HG03439 (cell line): ENCODE measurements around the gene KCNJ15.

ENCODE experiments used
- ATAC-seq: cut with Tn5 transposase; IDR thresholded peaks from one replicate; pipeline ENCODE4 v1.9.1; 2021; ENCODE audit warnings: mild to moderate bottlenecking, moderate library complexity; ENCODE audit not compliant: unreplicated experiment

Gene KCNJ15

DNA sequence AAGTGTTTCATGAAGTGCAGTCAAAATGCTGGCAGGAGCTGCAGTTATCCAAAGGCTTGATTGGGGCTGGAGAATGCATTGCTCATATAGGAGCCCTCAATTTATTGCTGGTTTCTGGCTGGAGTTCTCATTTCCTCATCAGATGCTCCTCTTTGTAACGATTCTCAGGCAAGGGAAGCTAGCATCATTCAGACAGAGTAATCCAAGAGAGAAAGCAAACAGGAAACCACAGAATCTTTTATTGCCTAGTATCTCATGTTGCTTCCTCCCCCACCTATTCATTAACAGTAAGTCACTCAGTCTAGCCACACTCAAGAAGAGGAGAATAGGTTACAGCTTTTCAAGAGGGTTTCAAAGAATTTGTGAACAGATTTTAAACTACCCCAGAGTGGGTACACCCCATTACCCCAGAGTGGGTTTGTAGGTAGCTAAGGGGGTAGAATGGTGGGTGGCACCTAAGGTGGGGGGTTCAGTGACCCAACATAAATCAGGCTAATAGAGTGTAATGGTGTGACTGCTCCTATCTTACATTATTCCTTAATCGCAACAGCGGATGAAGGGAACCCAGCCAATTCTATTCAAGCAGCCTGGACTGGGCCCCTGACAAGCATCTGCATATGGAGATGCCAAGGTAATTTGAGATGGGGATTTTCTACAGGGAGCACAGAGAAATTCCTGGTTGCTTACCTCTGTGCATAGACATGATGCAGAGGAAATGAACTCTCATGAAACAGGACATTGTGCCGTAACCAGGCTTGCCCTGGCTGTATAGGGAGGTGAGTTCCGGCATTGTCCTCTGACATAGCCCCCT, 67.1 kb downstream of the KCNJ15 start:
- no peak for ATAC-seq

GRCh38 chr21:38325216-38325615, 68.4 kb downstream of the KCNJ15 start:
- no peak for ATAC-seq

- no peak for ATAC-seq
Observed at GRCh38 chr21:38325731-38326420, 69.1 kb downstream of the KCNJ15 start.

DNA sequence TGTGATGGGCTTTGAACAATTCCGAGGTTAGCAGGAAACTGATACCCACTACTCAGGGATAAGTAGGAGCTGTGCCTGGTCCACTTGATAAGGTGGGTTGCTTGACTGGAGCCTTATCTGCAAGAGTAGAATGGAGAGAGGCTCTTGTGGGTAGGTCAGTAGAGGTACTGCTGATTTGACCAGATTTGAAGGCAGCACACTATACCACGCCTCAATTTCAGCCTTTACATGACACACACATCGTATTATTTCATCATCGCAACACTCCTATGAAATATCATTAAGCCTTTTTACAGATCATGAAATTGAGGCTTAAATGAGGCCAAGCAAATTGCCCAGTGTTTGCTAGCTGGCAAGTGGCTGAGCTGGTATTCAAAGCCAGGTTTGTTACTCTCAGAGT, 69.6 kb downstream of the KCNJ15 start:
- no peak for ATAC-seq

GRCh38 chr21:38326899-38327298, 70.1 kb downstream of the KCNJ15 start:
- ATAC-seq, result no peak

GRCh38 chr21:38327984-38328383, 71.2 kb downstream of the KCNJ15 start:
- ATAC-seq, result no peak

- no peak for ATAC-seq
Observed at GRCh38 chr21:38329162-38329561, 72.4 kb downstream of the KCNJ15 start.

- no peak for ATAC-seq
Observed at GRCh38 chr21:38330666-38331065, 73.9 kb downstream of the KCNJ15 start.

- no peak for ATAC-seq
Observed at GRCh38 chr21:38333301-38334272, 76.8 kb downstream of the KCNJ15 start.

DNA sequence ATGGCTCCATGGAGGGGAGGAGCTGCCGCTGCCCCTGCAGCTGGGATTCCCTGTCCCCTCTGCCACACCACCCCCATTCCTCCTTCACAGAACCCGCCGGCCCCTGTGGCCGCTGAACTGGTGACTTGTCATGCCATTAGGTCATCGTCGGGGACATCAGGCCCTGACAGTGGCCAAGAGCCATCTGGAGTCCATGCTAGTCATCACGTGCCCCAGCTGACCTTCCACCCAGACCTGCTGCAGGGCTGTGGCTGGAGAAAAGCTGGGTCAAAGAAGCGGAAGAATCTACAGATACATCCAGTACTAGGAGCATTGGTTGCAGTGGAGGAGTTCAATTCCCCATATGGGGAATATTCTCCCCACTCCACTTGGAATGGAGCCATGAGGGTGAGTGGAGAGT, 78.1 kb downstream of the KCNJ15 start:
- ATAC-seq, result no peak

GRCh38 chr21:38337793-38338192, 81.0 kb downstream of the KCNJ15 start:
- ATAC-seq, result no peak

GRCh38 chr21:38340131-38340530, 83.3 kb downstream of the KCNJ15 start:
- ATAC-seq, result no peak

GRCh38 chr21:38341546-38342012, 84.8 kb downstream of the KCNJ15 start:
- no peak for ATAC-seq

DNA sequence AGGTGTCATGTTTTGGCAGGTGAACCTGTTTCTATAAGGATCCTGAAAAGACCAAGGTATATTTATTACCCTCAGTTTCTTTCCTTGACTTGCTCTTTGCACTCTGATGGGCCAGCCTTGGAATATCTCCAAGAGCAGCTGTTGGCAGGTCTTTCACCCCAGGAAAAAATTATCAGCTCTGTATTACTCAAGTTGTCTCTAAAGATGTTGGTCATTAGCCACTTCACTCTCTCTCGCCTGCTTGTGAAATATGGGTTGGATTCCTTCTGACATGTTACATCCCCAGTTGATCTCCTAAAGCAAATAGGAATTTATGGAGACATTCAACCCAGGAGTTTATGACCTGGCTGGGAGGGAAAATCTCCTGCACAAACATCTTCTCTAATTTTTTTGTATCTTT, 85.9 kb downstream of the KCNJ15 start:
- no peak for ATAC-seq

- ATAC-seq, result no peak
Observed at GRCh38 chr21:38343691-38344090, 86.9 kb downstream of the KCNJ15 start.

DNA sequence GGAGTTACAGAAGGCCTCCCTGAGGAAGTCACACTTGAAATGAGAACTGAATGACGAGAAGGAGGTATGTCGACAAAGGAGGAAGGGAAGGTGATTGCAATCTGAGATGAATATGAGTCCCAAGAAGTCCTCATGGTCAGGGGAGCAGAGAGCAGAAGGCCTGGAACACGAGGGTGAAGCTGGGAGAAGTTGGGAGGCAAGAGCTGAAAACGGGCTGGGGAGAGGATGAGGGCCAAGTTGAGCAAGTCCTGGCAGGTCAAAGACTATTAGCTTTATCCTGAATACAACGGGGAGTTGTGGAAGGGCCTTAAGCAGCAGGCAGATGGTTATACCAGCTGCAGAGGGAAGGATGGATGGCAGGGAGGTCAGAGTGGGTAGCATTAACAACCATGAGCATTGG, 89.5 kb downstream of the KCNJ15 start:
- no peak for ATAC-seq

DNA sequence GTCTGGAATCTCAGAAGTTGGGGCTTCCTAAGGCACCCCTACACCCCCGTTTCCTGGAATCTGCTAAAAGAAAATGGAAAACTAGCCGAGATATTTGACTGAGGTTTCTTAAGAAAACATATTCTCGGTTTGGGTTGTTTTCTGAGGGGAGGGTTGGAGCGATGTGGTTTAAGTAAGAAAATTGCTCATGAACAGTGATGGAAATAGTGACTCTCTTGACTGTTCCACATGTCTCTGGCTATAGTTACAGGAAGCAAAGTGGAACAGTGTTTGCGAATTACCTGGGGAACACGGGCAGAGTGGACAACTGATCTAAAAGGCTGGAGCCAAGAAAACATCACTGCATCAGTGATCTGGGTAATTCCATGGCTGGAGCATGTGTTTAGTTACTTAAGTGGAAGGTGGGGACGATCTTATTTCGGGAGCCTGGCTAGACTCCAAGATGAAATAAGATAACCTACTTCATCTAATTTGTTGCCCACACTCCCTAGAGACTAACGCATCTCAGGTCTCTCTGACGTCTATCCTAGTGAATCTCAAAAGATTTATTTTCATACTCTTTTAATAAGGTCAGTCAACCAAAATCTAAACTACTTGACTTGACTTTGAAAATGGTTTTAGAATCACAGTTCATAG, 92.4 kb downstream of the KCNJ15 start:
- ATAC-seq, result no peak

- ATAC-seq, result no peak
Observed at GRCh38 chr21:38349977-38350376, 93.2 kb downstream of the KCNJ15 start.

DNA sequence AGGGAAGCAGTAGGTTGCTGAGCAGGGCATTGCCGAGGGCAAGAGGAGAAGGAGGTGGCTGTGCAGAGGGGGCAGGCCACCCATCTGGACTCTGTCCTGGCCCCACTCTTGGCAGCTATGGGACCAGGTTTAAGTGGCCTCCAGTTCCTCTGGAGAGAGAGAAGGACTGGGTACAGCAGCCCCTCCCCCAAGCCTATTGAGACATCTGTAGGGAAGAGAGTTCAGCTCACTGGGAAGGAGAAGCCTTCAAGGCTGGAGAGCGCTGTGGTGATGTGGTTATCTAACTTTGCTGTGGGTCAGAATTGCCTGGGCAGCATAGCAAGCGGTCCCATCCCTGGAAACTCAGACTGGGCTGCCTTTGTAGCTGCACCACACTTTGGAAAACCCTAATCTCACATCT, 93.9 kb downstream of the KCNJ15 start:
- no peak for ATAC-seq

DNA sequence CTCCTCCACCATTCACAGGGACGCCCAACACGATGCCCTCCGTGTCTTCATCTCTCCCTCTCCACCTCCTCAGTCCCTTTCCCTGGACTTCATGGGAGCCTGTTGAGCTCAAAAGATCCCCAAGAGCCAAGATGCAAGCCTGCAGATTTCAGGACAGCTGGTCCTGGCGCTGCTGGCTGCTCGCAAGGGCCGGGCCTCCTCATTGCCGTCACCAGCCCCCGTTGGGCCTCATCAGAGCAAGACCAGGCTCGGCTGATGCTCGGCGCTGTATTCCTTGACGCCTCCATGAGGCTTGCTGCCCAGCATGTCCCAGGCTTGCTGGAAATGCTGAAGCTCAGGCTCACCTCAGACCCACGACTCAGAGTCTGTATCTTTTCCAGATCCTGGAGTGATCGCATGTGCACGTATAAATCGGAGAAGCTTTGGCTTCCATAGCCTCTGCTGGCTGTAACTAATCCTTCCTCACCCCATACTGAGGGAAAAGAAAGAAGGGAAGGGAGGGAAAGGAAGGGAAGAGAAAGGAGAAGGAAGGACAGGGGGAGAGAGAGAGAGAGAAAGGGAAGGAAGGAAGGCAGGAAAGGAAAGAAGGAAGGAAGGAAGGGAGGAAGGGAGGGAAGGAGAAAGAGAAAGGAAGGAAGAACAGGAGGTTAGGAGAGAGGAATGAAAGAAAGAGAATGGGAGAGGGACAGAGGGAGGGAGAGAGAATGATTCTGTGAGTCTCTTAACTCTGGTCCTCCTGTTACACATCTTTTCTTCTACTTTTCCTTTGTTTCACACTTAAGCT, 94.6 kb downstream of the KCNJ15 start:
- ATAC-seq, result no peak
